ENCODE measurements around the gene OR51E2.

DNA sequence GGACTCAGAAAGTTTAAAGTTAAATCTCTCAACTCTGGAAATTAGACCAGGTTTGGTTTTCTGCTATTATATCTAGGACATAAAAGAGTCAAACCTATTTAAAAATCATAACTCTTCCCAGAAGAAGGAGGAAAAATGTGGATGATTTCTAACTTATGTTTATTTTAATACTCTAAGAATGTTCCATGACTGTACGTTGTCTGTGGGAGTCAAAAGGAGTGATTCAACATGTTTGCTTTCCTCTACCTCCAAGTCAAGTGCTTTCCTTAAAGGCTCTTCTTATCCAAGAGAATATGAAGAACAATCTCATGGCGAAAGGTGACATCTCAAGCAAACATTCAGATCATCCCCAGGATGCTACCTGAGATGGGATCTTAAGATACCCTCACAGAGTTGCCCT, 32.2 kb downstream of the OR51E2 start:
- TF ChIP-seq, protein P1, sequence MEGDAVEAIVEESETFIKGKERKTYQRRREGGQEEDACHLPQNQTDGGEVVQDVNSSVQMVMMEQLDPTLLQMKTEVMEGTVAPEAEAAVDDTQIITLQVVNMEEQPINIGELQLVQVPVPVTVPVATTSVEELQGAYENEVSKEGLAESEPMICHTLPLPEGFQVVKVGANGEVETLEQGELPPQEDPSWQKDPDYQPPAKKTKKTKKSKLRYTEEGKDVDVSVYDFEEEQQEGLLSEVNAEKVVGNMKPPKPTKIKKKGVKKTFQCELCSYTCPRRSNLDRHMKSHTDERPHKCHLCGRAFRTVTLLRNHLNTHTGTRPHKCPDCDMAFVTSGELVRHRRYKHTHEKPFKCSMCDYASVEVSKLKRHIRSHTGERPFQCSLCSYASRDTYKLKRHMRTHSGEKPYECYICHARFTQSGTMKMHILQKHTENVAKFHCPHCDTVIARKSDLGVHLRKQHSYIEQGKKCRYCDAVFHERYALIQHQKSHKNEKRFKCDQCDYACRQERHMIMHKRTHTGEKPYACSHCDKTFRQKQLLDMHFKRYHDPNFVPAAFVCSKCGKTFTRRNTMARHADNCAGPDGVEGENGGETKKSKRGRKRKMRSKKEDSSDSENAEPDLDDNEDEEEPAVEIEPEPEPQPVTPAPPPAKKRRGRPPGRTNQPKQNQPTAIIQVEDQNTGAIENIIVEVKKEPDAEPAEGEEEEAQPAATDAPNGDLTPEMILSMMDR (IDR thresholded peaks at IDR 0.05) = no peak
- no peak for TF ChIP-seq POLR2A (IDR thresholded peaks at IDR 0.05)
